SK-N-SH (cell line): Measurements from ENCODE around the gene CLCN5. TPM values are rescaled to one million over a fixed set of nuclear protein-coding genes. Genes with fewer than 3 reads are reported as not detected.

Source experiments
- CTCF ChIA-PET: fragments of 300-600, 350-600 bp; formaldehyde crosslinking; extraction: SDS; loops from one replicate; lab custom pipeline; 2021; lab: Yijun Ruan, JAX
- POLR2A ChIA-PET: fragments of 350-600 bp; sonication (Branson Sonifier 250); formaldehyde crosslinking; extraction: SDS; loops from one replicate; lab custom pipeline; 2020; ENCODE audit warnings: antibody characterized with exemption, inconsistent platforms; lab: Yijun Ruan, JAX
- DNase-seq: peaks from one replicate; pipeline ENCODE4 v3.0.0; 2012
- H2AFZ ChIP-seq: fragments of 200-600 bp; sonication (generic); 2 replicates; pipeline ENCODE4 v1.8.1; 2016; ENCODE audit warnings: antibody characterized with exemption, mild to moderate bottlenecking, low read depth
- H3F3A ChIP-seq: fragments of 200-600 bp; sonication (generic); replicated peaks from 2 replicates; pipeline ENCODE3; 2016; ENCODE audit warnings: antibody characterized with exemption, mild to moderate bottlenecking; ENCODE audit not compliant: insufficient read depth
- H3K27ac ChIP-seq, 2 experiments: fragments of 200-500 bp in 1 of 2; fragments of 200-600 bp in 1 of 2; sonication (Bioruptor generic) in 1 of 2; sonication (generic), shearing (Covaris generic) in 1 of 2; 2 replicates each; pipeline versions ENCODE4 v1.5.1 to v1.6.1; 2014 to 2016; ENCODE audit warnings: low read depth in 2 of 2, inconsistent platforms in 1 of 2, low read length in 1 of 2, mild to moderate bottlenecking in 1 of 2, mixed read lengths in 1 of 2
- H3K27me3 ChIP-seq: fragments of 200-600 bp; sonication (generic), shearing (Covaris generic); 2 replicates; pipeline ENCODE4 v1.6.1; 2016; ENCODE audit warnings: mixed run types; ENCODE audit not compliant: insufficient read depth
- H3K36me3 ChIP-seq, 2 experiments: fragments of 200-500 bp in 1 of 2; fragments of 200-600 bp in 1 of 2; sonication (Bioruptor generic) in 1 of 2; sonication (generic) in 1 of 2; replicated peaks in 1 of 2; 2 replicates each; pipeline versions ENCODE3 to v1.5.1; 2014 to 2016; ENCODE audit warnings: low read length in 1 of 2, mild to moderate bottlenecking in 1 of 2; ENCODE audit not compliant: insufficient read depth in 2 of 2, control insufficient read depth in 1 of 2
- H3K4me1 ChIP-seq, 2 experiments: fragments of 200-500 bp in 1 of 2; fragments of 200-600 bp in 1 of 2; sonication (Bioruptor generic) in 1 of 2; sonication (generic), shearing (Covaris generic) in 1 of 2; 2 replicates each; pipeline versions ENCODE4 v1.5.1 to v1.6.1; 2014 to 2016; ENCODE audit warnings: low read depth in 1 of 2, low read length in 1 of 2, mixed run types in 1 of 2; ENCODE audit not compliant: insufficient read depth in 2 of 2, control insufficient read depth in 1 of 2
- H3K4me2 ChIP-seq: fragments of 200-600 bp; sonication (generic), shearing (Covaris generic); 2 replicates; pipeline ENCODE4 v1.6.1; 2017; ENCODE audit warnings: mixed run types
- H3K4me3 ChIP-seq, 2 experiments: fragments of 200-500 bp in 1 of 2; fragments of 200-600 bp in 1 of 2; sonication (Bioruptor generic) in 1 of 2; sonication (generic), shearing (Covaris generic) in 1 of 2; 2 replicates each; pipeline versions ENCODE4 v1.5.1 to v1.8.1; 2014 to 2016; ENCODE audit warnings: low read depth in 2 of 2, inconsistent platforms in 1 of 2, low read length in 1 of 2, mild to moderate bottlenecking in 1 of 2, mixed read lengths in 1 of 2, moderate library complexity in 1 of 2
- H3K79me2 ChIP-seq: fragments of 200-600 bp; sonication (generic); 2 replicates; pipeline ENCODE4 v1.8.1; 2017; ENCODE audit warnings: mild to moderate bottlenecking; ENCODE audit not compliant: insufficient read depth
- H3K9ac ChIP-seq: fragments of 200-600 bp; sonication (generic); 2 replicates; pipeline ENCODE4 v1.6.1; 2017; ENCODE audit warnings: mixed run types
- H3K9me2 ChIP-seq: fragments of 200-600 bp; sonication (generic); 2 replicates; pipeline ENCODE4 v1.6.1; 2017; ENCODE audit warnings: mixed run types
- H3K9me3 ChIP-seq: fragments of 200-600 bp; sonication (generic); 2 replicates; pipeline ENCODE4 v1.6.1; 2017; ENCODE audit warnings: mixed run types, mild to moderate bottlenecking, moderate library complexity
- H4K20me1 ChIP-seq: fragments of 200-600 bp; sonication (generic); 2 replicates; pipeline ENCODE4 v1.6.1; 2017; ENCODE audit warnings: mild to moderate bottlenecking, mixed run types; ENCODE audit not compliant: insufficient read depth
- CHD2 ChIP-seq: fragments of 150-350 bp; IDR thresholded peaks from 2 replicates; pipeline ENCODE4 v1.6.1; 2018; ENCODE audit warnings: low read length; ENCODE audit not compliant: partially characterized antibody
- EP300 ChIP-seq, 2 experiments: IDR thresholded peaks; 2 replicates each; pipeline versions ENCODE4 v1.4.0 to v1.6.1; 2012; ENCODE audit warnings: borderline replicate concordance in 1 of 2, low read depth in 1 of 2, low read length in 1 of 2
- EZH2phosphoT487 ChIP-seq: fragments of 200-600 bp; sonication (generic); IDR thresholded peaks from 2 replicates; pipeline ENCODE4 v1.6.1; 2017; ENCODE audit warnings: low read depth, mixed run types, mild to moderate bottlenecking, antibody characterized with exemption, moderate library complexity, borderline replicate concordance
- FOSL2 ChIP-seq: IDR thresholded peaks from 2 replicates; pipeline ENCODE4 v1.4.0; 2012; ENCODE audit warnings: low read depth, mild to moderate bottlenecking, moderate library complexity, borderline replicate concordance
- FOXM1 ChIP-seq: IDR thresholded peaks from 2 replicates; pipeline ENCODE4 v1.4.0; 2012; ENCODE audit warnings: low read depth, mild to moderate bottlenecking
- GABPA ChIP-seq: IDR thresholded peaks from 2 replicates; pipeline ENCODE4 v1.4.0; 2012; ENCODE audit warnings: low read depth, mild to moderate bottlenecking
- GATA2 ChIP-seq: sonication (generic); formaldehyde crosslinking; IDR thresholded peaks from 2 replicates; pipeline ENCODE4 v1.5.0; 2020; ENCODE audit warnings: mild to moderate bottlenecking, missing genetic modification reagents
- JUND ChIP-seq: IDR thresholded peaks from 2 replicates; pipeline ENCODE4 v1.4.0; 2012
- MXI1 ChIP-seq: IDR thresholded peaks from 2 replicates; pipeline ENCODE4 v1.6.1; 2012; ENCODE audit warnings: mild to moderate bottlenecking, low read depth, low read length, improper control_type of control experiment
- NFIC ChIP-seq: IDR thresholded peaks from 2 replicates; pipeline ENCODE4 v1.4.0; 2012; ENCODE audit warnings: borderline replicate concordance
- RCOR1 ChIP-seq: fragments of 150-350 bp; IDR thresholded peaks from 2 replicates; pipeline ENCODE4 v1.6.1; 2017; ENCODE audit warnings: antibody characterized with exemption, low read length
- RXRA ChIP-seq: IDR thresholded peaks from 2 replicates; pipeline ENCODE4 v1.4.0; 2012; ENCODE audit warnings: low read depth, mild to moderate bottlenecking, borderline replicate concordance
- SIN3A ChIP-seq: IDR thresholded peaks from 2 replicates; pipeline ENCODE4 v1.6.1; 2012; ENCODE audit warnings: low read depth, mild to moderate bottlenecking, low read length, moderate library complexity, borderline replicate concordance
- TCF12 ChIP-seq: IDR thresholded peaks from 2 replicates; pipeline ENCODE4 v1.4.0; 2012
- TEAD4 ChIP-seq: IDR thresholded peaks from 2 replicates; pipeline ENCODE4 v1.4.0; 2012; ENCODE audit warnings: mild to moderate bottlenecking, borderline replicate concordance; ENCODE audit not compliant: insufficient read depth
- WGBS: methylation state at CpG from one replicate; pipeline ENCODE4 v1.1.6; 2017; ENCODE audit warnings: low lambda C conversion rate; 5-methylcytosine and 5-hydroxymethylcytosine counted together
- polyA plus RNA-seq, 3 experiments: library from polyadenylated mRNA; depleted of rRNA; stranded (reverse); fragments of >200 nt; gene quantifications; 2 replicates each; pipeline ENCODE4 v1.2.3, GENCODE V29; 2012
- TF ChIP-seq, protein P1 (sequence below): IDR thresholded peaks from 2 replicates; pipeline ENCODE4 v1.6.1; 2012; ENCODE audit warnings: mild to moderate bottlenecking, low read depth, low read length, moderate library complexity
- TF ChIP-seq, protein P2 (sequence below): IDR thresholded peaks from 2 replicates; pipeline ENCODE4; 2012
- TF ChIP-seq, protein P3 (sequence below): fragments of 150-350 bp; IDR thresholded peaks from 2 replicates; pipeline ENCODE4 v1.6.1; 2017; ENCODE audit warnings: antibody characterized with exemption, low read length, low read depth, borderline replicate concordance
- TF ChIP-seq, protein P4 (sequence below): fragments of 150-350 bp; IDR thresholded peaks from 2 replicates; pipeline ENCODE4 v1.6.1; 2016; ENCODE audit warnings: mild to moderate bottlenecking, low read depth, low read length

Gene CLCN5
- polyA plus RNA-seq, 1 of the 3 experiments (the other 2 are of a cell fraction), result 1.7 TPM

DNA sequence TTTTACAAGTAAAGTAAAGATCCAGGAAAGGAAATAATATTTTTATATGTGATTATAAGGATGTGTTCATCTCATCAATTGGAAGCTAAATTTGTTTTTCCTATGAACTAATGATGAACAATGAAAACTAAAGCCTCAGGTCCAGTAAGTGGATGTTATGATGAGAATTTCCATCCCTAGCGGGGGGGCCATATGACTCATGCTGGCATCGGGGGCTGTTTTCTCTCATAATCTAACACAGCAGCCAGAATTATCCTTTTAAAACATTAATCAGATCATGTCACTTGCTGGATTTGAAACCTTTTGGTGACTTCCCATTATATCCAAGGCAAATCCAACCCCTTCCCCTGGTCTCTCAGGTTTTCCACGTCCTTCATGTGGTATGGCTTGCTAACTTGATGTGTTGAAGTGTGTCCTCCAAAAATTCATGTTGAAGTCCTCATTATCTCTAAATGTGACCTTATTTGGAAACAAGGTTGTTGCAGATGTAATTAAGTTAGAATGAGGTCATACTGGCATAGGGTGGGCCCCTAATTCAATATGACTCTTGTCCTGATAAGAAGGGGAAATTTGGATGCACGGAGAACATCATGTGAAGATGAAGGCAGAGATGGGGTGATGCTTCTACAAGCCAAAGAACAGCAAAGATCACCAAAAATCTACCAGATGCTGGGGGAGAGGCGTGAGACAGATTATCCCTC is 181.6 kb downstream of the CLCN5 start:
- peaks cover 0 to 3% of the 10 kb centered on the region in 2 experiments; a peak in 2 of 4 replicates for H3K4me1 ChIP-seq
- H3K9me3 ChIP-seq, result no peaks in the 10 kb centered on the region
- no peak overlapping the region for H3K27ac ChIP-seq
- no peaks in the 10 kb centered on the region for H3K79me2 ChIP-seq
- TF ChIP-seq FOSL2 (peak; percentile 23; the same call in 1 of the 2 replicates), JUND (peak; percentile 50; the same call in 1 of the 2 replicates), TCF12 (peak; percentile 38; the same call in 1 of the 2 replicates)
- TF ChIP-seq, protein P1, sequence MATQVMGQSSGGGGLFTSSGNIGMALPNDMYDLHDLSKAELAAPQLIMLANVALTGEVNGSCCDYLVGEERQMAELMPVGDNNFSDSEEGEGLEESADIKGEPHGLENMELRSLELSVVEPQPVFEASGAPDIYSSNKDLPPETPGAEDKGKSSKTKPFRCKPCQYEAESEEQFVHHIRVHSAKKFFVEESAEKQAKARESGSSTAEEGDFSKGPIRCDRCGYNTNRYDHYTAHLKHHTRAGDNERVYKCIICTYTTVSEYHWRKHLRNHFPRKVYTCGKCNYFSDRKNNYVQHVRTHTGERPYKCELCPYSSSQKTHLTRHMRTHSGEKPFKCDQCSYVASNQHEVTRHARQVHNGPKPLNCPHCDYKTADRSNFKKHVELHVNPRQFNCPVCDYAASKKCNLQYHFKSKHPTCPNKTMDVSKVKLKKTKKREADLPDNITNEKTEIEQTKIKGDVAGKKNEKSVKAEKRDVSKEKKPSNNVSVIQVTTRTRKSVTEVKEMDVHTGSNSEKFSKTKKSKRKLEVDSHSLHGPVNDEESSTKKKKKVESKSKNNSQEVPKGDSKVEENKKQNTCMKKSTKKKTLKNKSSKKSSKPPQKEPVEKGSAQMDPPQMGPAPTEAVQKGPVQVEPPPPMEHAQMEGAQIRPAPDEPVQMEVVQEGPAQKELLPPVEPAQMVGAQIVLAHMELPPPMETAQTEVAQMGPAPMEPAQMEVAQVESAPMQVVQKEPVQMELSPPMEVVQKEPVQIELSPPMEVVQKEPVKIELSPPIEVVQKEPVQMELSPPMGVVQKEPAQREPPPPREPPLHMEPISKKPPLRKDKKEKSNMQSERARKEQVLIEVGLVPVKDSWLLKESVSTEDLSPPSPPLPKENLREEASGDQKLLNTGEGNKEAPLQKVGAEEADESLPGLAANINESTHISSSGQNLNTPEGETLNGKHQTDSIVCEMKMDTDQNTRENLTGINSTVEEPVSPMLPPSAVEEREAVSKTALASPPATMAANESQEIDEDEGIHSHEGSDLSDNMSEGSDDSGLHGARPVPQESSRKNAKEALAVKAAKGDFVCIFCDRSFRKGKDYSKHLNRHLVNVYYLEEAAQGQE, result no peak
- TF ChIP-seq, protein P2, sequence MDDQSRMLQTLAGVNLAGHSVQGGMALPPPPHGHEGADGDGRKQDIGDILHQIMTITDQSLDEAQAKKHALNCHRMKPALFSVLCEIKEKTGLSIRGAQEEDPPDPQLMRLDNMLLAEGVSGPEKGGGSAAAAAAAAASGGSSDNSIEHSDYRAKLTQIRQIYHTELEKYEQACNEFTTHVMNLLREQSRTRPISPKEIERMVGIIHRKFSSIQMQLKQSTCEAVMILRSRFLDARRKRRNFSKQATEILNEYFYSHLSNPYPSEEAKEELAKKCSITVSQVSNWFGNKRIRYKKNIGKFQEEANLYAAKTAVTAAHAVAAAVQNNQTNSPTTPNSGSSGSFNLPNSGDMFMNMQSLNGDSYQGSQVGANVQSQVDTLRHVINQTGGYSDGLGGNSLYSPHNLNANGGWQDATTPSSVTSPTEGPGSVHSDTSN, result peak; percentile 45; the same call in 1 of the 2 replicates
- peak; percentile 10 for DNase-seq
- H3K9me2 ChIP-seq, result no peaks in the 10 kb centered on the region
- no peaks in the 10 kb centered on the region for H4K20me1 ChIP-seq
- no peaks in the 10 kb centered on the region for H3K36me3 ChIP-seq
- no peak overlapping the region for H2AFZ ChIP-seq
- no peaks in the 10 kb centered on the region for H3K27me3 ChIP-seq
- 8% methylated on average over 5 of the region's 5 CpGs for WGBS
- H3K9ac ChIP-seq, result no peak overlapping the region
- ChIA-PET CTCF (interaction anchor here (0.9 to 1.1 kb wide), 3 partner anchors 101 to 476 kb away, joined by 3 to 5 read pairs (median 4); partner anchors contain the start of gene CCNB3), POLR2A (no interaction called here)
- H3F3A ChIP-seq, result no peaks in the 10 kb centered on the region
- H3K4me2 ChIP-seq, result no peak overlapping the region
- H3K4me3 ChIP-seq, result no peak overlapping the region

DNA sequence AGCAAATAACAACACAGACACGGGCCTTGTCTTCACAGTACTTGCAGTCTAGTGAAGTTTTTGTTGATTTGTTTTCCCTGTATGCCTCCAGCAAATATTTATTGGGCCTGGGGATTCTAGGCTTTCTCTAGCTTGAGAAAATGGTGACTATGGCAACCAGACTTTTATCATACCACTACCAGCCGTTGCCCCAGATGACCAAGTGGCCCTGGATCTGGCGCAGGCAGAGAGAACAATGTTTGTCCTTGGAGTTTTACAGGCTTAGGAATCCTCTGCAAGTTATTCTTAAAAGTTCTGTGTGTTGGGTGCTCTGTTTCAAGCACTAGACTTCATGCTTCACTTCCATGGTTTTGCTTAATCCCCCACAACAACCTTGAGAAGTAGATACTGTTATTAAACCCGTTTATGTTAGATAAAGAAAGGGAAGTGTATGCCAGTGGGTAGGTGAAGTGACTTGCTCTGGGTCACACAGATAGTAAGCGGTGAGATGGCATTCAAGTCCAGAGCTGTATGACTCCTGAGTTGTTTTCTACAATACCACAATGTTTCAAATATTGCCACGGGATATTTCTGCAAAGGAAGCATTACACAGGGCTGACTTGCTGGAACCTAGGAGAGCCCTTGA is 183.8 kb downstream of the CLCN5 start:
- no peak for DNase-seq
- 29% methylated on average over 6 of the region's 6 CpGs for WGBS
- H4K20me1 ChIP-seq, result no peaks in the 10 kb centered on the region
- H3K27me3 ChIP-seq, result no peaks in the 10 kb centered on the region; the same call in 1 of the 2 replicates
- no peak overlapping the region for H3K9ac ChIP-seq
- no peaks in the 10 kb centered on the region for H3K79me2 ChIP-seq
- no peaks in the 10 kb centered on the region for H3K36me3 ChIP-seq
- H2AFZ ChIP-seq, result no peak overlapping the region
- no peaks in the 10 kb centered on the region for H3K9me2 ChIP-seq
- H3K4me2 ChIP-seq, result no peak overlapping the region
- no peaks in the 10 kb centered on the region for H3K9me3 ChIP-seq
- ChIA-PET POLR2A (no interaction called here), CTCF (interaction anchor here (1.3 kb wide), 1 partner anchor 29 kb away, joined by 3 read pairs; no protein-coding TSS in a partner anchor)
- peaks cover 0 to 3% of the 10 kb centered on the region in 2 experiments; a peak in 2 of 4 replicates for H3K4me1 ChIP-seq
- H3F3A ChIP-seq, result no peaks in the 10 kb centered on the region
- no peak overlapping the region for H3K27ac ChIP-seq
- no peak overlapping the region for H3K4me3 ChIP-seq
- TF ChIP-seq FOXM1 (no peak), EZH2phosphoT487 (no peak), GATA2 (CRISPR knock-in tag) (no peak), RCOR1 (no peak), GABPA (no peak), EP300 (IDR thresholded peaks at IDR 0.05; ENCODE audit: borderline replicate concordance in 1 of 2, low read depth in 1 of 2, low read length in 1 of 2) (no peak), NFIC (no peak), MXI1 (no peak), RXRA (no peak), SIN3A (no peak), TEAD4 (no peak), JUND (no peak), CHD2 (no peak)
- TF ChIP-seq, protein P3, sequence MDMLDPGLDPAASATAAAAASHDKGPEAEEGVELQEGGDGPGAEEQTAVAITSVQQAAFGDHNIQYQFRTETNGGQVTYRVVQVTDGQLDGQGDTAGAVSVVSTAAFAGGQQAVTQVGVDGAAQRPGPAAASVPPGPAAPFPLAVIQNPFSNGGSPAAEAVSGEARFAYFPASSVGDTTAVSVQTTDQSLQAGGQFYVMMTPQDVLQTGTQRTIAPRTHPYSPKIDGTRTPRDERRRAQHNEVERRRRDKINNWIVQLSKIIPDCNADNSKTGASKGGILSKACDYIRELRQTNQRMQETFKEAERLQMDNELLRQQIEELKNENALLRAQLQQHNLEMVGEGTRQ, result no peak
- TF ChIP-seq, protein P4, sequence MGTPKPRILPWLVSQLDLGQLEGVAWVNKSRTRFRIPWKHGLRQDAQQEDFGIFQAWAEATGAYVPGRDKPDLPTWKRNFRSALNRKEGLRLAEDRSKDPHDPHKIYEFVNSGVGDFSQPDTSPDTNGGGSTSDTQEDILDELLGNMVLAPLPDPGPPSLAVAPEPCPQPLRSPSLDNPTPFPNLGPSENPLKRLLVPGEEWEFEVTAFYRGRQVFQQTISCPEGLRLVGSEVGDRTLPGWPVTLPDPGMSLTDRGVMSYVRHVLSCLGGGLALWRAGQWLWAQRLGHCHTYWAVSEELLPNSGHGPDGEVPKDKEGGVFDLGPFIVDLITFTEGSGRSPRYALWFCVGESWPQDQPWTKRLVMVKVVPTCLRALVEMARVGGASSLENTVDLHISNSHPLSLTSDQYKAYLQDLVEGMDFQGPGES, result no peak
